Thyroid gland (tissue), 4 donors: ENCODE data around the gene IL6R. TPM values are rescaled to one million over a fixed set of nuclear protein-coding genes. Genes with fewer than 3 reads are reported as not detected.
"Not testable (repeated sequence)": the region's sequence is repeated elsewhere in the genome, so short reads cannot be mapped to it uniquely, and the experiment has no call there.

Experiments used
- DNase-seq, 2 donors: peaks; one replicate each; pipeline ENCODE4 v3.0.0-alpha.2; 2019
- H3K27ac ChIP-seq, 3 donors: fragments of 200-600 bp; sonication (generic); 1 replicate in 2 of 3; 2 replicates in 1 of 3; pipeline ENCODE4 v1.5.1; 2016 to 2019; ENCODE audit warnings: mild to moderate bottlenecking in 1 of 3, moderate library complexity in 1 of 3
- H3K27me3 ChIP-seq: fragments of 200-600 bp; sonication (generic); one replicate; pipeline ENCODE4 v1.5.1; 2019
- H3K36me3 ChIP-seq, 2 donors: fragments of 200-600 bp; sonication (generic); one replicate each; pipeline ENCODE4 v1.5.1; 2016 to 2019
- H3K4me1 ChIP-seq, 2 donors: fragments of 200-600 bp; sonication (generic); one replicate each; pipeline ENCODE4 v1.5.1; 2017 to 2019
- H3K4me3 ChIP-seq, 3 donors: fragments of 200-600 bp; sonication (generic); replicated peaks in 1 of 3; 1 replicate in 2 of 3; 2 replicates in 1 of 3; pipeline ENCODE4 v1.5.1; 2016; ENCODE audit warnings: mild to moderate bottlenecking in 1 of 3
- H3K9me3 ChIP-seq: fragments of 200-600 bp; sonication (generic); one replicate; pipeline ENCODE4 v1.5.1; 2017
- POLR2A ChIP-seq, 2 donors: fragments of 450-650 bp; IDR thresholded peaks; one replicate each; pipeline ENCODE4 v1.6.1; 2017; ENCODE audit warnings: antibody characterized with exemption in 2 of 2, mild to moderate bottlenecking in 2 of 2, moderate library complexity in 1 of 2
- WGBS, 2 donors: methylation state at CpG; one replicate each; pipeline ENCODE4 v1.1.5; 2017; 5-methylcytosine and 5-hydroxymethylcytosine counted together
- intact Hi-C: fragments of 100-400 bp; cut with DNase I; formaldehyde crosslinking; loops from one replicate; pipeline ENCODE4 v1.15.1; 2023
- total RNA-seq, 4 donors: library from RNA; depleted of rRNA; stranded (reverse); fragments of >200 nt; gene quantifications; one replicate each; pipeline ENCODE4 v1.2.3, GENCODE V29; 2016
- TF ChIP-seq, protein P1 (sequence below), 6 experiments: fragments of 200-600 bp in 3 of 6; fragments of 450-650 bp in 3 of 6; sonication (generic) in 3 of 6; IDR thresholded peaks; one replicate each; pipeline ENCODE4 v1.5.1; 2016 to 2019; ENCODE audit warnings: antibody characterized with exemption in 6 of 6, mild to moderate bottlenecking in 2 of 6, inconsistent platforms in 1 of 6, moderate library complexity in 1 of 6

The IL6R gene
- total RNA-seq, 4 donors from 2014 or later = 4.4 to 15.3 (median 7.4) TPM

DNA sequence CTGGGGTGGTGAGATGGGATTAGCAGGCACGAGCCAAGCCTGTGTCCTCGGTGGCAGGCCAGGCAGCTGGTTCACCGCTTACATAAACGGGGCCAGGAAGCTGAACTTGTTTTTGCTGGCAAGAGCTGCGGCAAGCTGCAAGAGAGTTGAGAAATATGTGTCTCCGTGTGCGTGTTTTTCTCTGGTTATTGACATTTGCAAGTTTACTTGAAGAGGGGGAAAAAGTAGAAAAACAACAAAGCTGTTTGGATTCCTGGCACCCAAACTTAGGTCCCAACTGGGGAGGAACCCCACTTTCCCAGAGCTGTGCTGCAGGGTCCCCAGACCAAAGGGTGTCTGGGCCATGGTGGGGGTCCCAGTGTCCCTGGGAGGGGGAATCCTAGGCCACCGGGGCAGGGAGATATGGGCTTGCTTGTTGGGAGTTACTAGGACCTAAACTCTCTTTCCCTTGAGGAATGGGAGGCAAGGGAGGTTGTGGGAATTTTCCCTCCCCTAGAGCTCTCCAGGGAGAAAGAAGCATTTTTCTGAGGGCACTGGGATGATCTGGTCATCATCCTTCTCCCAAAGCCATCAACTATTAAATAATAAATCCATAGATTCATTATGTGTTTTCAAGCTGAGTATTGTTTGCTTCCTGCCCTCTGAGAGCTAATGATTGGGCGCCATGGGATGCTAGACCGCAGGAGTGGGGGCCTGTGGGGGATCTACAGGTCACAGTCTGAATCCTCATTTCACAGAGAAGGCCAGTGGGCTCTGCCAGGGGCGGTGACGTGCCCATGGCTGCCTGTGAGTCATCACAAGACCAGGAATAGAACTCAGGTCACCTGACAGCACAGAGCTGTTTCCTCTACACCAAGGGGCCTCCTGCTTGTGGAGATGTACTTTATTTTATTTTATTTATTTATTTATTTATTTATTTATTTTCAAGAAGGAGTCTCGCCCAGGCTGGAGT lies 14.8 kb downstream of the IL6R start:
- intact Hi-C loops = no loop called here
- H3K4me3 ChIP-seq = no peak overlapping the region
- no peaks in the 10 kb centered on the region for H3K27me3 ChIP-seq
- no peaks in the 10 kb centered on the region for H3K9me3 ChIP-seq
- 23 to 27% methylated on average over 13 of the region's 13 CpGs for WGBS, 2 donors
- peak; percentile 85 to 91 for DNase-seq
- H3K27ac ChIP-seq = peak overlapping the region; percentile 91 to 96 (median 95)
- TF ChIP-seq, protein P1, sequence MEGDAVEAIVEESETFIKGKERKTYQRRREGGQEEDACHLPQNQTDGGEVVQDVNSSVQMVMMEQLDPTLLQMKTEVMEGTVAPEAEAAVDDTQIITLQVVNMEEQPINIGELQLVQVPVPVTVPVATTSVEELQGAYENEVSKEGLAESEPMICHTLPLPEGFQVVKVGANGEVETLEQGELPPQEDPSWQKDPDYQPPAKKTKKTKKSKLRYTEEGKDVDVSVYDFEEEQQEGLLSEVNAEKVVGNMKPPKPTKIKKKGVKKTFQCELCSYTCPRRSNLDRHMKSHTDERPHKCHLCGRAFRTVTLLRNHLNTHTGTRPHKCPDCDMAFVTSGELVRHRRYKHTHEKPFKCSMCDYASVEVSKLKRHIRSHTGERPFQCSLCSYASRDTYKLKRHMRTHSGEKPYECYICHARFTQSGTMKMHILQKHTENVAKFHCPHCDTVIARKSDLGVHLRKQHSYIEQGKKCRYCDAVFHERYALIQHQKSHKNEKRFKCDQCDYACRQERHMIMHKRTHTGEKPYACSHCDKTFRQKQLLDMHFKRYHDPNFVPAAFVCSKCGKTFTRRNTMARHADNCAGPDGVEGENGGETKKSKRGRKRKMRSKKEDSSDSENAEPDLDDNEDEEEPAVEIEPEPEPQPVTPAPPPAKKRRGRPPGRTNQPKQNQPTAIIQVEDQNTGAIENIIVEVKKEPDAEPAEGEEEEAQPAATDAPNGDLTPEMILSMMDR (IDR thresholded peaks at IDR 0.05) = no peak
- TF ChIP-seq POLR2A (IDR thresholded peaks at IDR 0.05) = peak in 1 of 2 donors; percentile 33
- peaks cover 29 to 67% of the 10 kb centered on the region in 2 donors for H3K4me1 ChIP-seq
- H3K36me3 ChIP-seq = no peaks in the 10 kb centered on the region

DNA sequence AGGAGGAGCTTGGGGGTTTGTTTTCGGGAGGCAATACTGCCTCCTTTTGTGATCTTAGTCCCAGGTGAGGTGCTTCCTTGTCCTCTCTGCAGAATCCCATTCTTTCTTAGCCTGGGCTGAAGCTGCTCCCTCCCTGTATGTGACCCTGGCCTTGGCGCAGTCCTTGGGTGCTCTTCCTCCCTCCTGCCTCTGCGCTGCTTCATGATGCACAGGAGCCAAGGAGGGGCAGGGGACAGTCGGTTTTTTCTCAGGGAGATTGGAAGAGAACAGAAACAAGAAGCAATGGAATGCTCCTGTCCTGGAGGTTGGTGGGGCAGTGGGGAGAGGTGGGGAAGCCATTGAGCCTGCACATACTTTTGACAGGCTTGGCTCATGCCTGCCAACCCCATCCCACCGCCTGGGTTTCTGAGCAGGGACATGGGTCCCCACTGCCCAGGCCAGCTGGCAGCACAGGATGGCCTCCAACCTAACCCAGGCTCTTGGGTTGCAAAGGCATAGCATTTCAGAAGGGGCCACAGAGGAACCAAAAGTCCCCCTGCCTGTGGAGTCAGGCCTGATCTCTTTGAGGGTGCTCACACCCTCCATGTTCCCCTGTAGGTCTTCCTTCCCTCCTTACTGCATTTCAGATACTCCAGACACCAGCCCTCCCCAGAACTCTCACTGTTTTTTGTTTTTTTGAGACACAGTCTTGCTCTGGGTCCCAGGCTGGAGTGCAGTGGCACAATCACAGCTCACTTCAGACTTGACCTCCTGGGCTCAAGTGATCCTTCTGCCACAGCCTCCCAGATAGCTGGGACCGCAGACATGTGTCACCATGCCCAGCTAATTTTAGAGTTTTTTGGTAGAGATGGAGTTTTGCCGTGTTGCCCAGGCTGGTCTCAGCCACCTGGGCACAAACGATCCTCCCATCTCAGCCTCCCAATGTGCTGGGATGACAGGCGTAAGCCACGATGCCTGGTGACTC lies 16.1 kb downstream of the IL6R start:
- no peaks in the 10 kb centered on the region for H3K9me3 ChIP-seq
- 87 to 88% methylated on average over 10 of the region's 10 CpGs for WGBS, 2 donors
- TF ChIP-seq, protein P1 (IDR thresholded peaks at IDR 0.05) = no peak
- H3K27me3 ChIP-seq = no peaks in the 10 kb centered on the region
- peak overlapping the region in 2 of 3 donors; percentile 95 to 96 for H3K27ac ChIP-seq
- intact Hi-C loops = no loop called here
- peaks cover 29 to 67% of the 10 kb centered on the region in 2 donors for H3K4me1 ChIP-seq
- no peak for DNase-seq
- no peak overlapping the region for H3K4me3 ChIP-seq
- no peaks in the 10 kb centered on the region for H3K36me3 ChIP-seq

DNA sequence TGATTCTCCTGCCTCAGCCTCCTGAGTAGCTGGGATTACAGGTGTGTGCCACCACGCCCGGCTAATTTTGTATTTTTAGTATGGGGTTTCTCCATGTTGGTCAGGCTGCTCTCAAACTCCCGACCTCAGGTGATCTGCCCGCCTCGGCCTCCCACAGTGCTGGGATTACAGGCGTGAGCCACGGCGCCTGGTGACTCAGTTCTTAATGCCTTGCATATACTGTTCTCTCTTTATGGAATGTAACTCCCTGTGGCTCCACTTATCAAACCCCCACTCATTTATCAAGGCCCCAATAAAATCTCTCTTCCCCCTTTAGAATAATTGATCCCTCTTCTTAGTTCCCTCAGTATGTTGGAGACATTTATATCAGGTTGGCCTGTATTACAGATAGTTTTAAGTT lies 16.9 kb downstream of the IL6R start:
- H3K4me3 ChIP-seq, H3K36me3 ChIP-seq, DNase-seq, intact Hi-C loops, H3K27me3 ChIP-seq, H3K9me3 ChIP-seq, H3K27ac ChIP-seq: not testable (repeated sequence)
- peaks cover 29 to 68% of the 10 kb centered on the region in 2 donors for H3K4me1 ChIP-seq
- WGBS, 2 donors = 96 to 99% methylated on average over 8 of the region's 8 CpGs

DNA sequence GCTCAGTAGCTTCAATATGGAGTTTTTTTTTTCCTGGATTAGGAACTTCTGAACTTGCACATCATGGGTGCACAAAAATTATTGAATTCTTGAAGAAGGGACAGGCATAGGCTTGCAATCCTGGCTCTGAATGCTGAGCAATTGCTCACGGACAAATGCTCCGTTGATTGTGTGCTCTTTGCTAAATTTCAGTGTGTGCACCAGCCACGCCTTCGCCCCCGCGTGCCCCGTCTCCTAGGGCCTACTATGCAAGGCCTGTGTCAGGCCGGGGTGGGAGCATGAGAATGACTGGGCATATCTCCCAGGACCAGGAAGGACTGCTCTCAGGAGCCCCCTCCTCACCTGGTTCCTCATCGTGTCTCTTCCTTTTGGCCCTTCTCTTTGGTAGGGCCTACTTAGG lies 17.4 kb downstream of the IL6R start:
- peak overlapping the region in 1 of 3 donors; percentile 58 for H3K27ac ChIP-seq
- peaks cover 32 to 70% of the 10 kb centered on the region in 2 donors for H3K4me1 ChIP-seq
- no peaks in the 10 kb centered on the region for H3K9me3 ChIP-seq
- no peak for DNase-seq
- no peak overlapping the region for H3K4me3 ChIP-seq
- H3K36me3 ChIP-seq = no peaks in the 10 kb centered on the region
- 88 to 90% methylated on average over 7 to 9 of the region's 9 CpGs for WGBS, 2 donors
- H3K27me3 ChIP-seq = no peaks in the 10 kb centered on the region
- intact Hi-C loops = no loop called here
- TF ChIP-seq POLR2A (IDR thresholded peaks at IDR 0.05) = no peak
- TF ChIP-seq, protein P1 (IDR thresholded peaks at IDR 0.05) = no peak

DNA sequence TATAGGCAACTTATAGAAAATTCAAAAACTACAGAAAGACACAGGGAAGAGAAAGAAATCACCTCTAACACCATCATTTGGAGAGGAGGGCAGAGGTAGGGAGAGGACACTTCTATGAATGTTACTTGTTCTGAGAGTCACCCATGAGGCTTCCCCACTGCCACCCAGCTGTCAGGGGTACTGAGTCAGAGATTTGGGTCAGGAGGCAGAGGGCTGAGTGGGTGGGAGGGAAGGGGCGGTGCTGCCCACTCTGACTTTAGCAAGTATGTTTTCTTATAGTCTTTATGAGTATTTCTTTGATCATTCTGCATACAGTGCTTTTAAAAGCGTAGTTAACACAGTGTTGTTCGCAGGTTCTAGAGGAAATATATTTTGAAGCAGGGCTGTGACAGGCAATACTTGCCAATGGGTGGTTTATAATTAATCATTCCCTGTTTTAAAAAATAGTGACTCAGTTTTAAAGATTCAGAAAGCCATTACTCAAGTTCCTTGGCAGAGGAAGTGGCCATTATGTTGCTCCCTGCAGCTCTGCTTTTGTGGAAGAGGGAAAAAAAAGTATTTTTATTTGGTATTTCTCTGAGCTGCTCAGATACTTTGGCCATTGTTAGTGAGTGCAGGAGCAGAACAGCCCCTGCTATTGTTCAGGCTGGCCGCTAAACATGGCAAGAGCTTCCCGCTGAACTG lies 18.3 kb downstream of the IL6R start:
- 67% methylated on average over 5 of the region's 5 CpGs for WGBS, 2 donors
- no peak for DNase-seq
- H3K9me3 ChIP-seq = no peaks in the 10 kb centered on the region
- no peaks in the 10 kb centered on the region for H3K36me3 ChIP-seq
- TF ChIP-seq, protein P1 (IDR thresholded peaks at IDR 0.05) = no peak
- TF ChIP-seq POLR2A (IDR thresholded peaks at IDR 0.05) = no peak
- peaks cover 28 to 68% of the 10 kb centered on the region in 2 donors for H3K4me1 ChIP-seq
- H3K27me3 ChIP-seq = no peaks in the 10 kb centered on the region
- no peak overlapping the region for H3K4me3 ChIP-seq
- intact Hi-C loops = no loop called here
- peak overlapping the region in 2 of 3 donors; percentile 58 to 59 for H3K27ac ChIP-seq
